GM12874 (cell line): ENCODE data around the gene CNIH4.

Experiments
- CTCF ChIP-seq: IDR thresholded peaks from 2 replicates; pipeline ENCODE4 v1.5.1; 2011; ENCODE audit warnings: low read depth, mild to moderate bottlenecking, control low read depth, low read length, moderate library complexity; ENCODE audit not compliant: insufficient read depth

Gene CNIH4

GRCh38 chr1:224381880-224382548 is 25.3 kb downstream of the CNIH4 start:
- TF ChIP-seq CTCF, result no peak

GRCh38 chr1:224383218-224383617 is 26.5 kb downstream of the CNIH4 start:
- TF ChIP-seq CTCF, result no peak

DNA sequence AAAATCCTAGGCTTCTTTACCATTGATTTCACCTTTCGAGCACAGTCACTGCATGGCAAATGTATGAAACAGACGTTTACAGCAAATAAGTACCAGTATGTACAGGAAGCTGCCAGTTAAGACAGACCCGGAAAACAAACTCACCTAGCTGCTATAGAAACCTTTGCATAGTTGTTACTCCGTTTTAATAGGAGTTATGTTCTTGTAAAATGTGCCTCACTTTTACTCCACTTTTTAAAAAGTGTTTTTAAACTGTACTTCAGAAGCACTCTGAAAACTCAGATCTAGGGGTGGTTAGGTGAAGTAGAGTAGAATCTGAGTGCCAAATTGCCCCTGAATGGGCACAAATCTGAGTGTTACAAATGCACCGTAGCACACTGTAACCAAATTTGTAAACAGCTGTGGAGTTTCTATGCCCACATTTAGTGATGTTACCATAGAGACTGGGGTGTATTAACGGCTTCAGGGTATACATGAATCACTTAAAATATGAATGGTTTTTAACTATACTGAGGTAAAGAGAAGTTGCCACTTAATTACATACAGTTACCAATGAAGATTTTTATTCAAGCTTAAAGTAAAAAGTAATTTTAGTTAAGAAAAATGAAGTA is 30.7 kb downstream of the CNIH4 start:
- TF ChIP-seq CTCF, result no peak

- TF ChIP-seq CTCF, result no peak
These were observed 31.3 kb downstream of the CNIH4 start for GRCh38 chr1:224387943-224388342.

- TF ChIP-seq CTCF, result no peak
These were observed 33.8 kb downstream of the CNIH4 start for GRCh38 chr1:224390517-224390916.

DNA sequence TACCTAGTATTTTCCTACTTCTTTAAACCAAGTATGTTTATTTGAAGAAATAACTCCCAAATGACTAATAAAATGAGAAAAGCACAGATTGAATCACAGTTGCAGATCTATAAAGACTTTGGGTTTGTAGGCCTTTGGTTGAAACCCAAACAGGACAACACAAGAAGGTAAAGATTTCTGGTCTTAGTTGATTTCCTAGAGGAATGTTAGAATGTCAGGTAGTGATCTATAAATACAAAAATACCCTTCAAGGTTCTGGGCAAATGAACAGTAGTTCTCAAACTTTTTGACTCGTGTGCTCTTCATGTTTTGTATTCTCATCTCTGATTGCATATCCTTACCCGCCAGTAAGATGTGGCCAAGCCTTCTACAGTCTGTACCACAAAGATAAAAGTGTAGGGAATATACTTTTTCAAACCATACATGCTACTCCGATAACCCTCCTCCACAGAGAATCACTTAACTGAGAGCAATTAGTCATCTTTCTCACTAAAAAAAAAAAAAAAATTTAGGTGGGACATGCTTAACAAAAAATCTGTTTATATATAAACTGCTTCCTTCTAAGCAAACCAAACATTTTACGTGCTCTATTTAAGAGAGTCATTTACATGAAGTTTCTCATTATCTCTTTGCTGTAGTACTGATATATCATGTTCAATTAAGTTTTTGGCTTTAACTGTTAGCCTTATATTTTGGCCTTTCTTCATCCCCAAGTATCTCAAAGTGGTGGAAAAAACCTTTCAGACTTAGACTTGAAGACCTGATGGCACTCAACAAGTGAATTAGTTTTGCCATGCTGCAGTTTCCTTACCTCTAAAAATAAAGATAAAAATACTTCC is 36.0 kb downstream of the CNIH4 start:
- TF ChIP-seq CTCF, result no peak

- no peak for TF ChIP-seq CTCF
These were observed 36.6 kb downstream of the CNIH4 start for GRCh38 chr1:224393294-224393693.
